Keratinocyte (primary cell): ENCODE measurements around the gene PLXNA2. TPM values are rescaled to one million over a fixed set of nuclear protein-coding genes. Genes with fewer than 3 reads are reported as not detected.

Experiments
- DNase-seq: peaks from one replicate; pipeline ENCODE4 v3.0.0-alpha.2; 2011; ENCODE audit warnings: low read depth, missing footprints, low spot score
- FAIRE-seq: peaks from 2 replicates; lab custom pipeline; 2011; peaks lifted over from hg19 to GRCh38; lab: Jason Lieb, UNC
- H2AFZ ChIP-seq: 2 replicates; pipeline ENCODE4 v1.6.0; 2012; ENCODE audit warnings: low read length, control low read depth, inconsistent platforms; ENCODE audit not compliant: control insufficient read depth
- H3K27ac ChIP-seq: 2 replicates; pipeline ENCODE4 v1.5.1; 2011; ENCODE audit warnings: low read length; ENCODE audit not compliant: control insufficient read depth, insufficient read depth
- H3K27me3 ChIP-seq: 3 replicates; pipeline ENCODE4 v1.6.0; 2011; ENCODE audit warnings: low read length; ENCODE audit not compliant: control insufficient read depth, insufficient read depth; ENCODE audit errors: extremely low read depth
- H3K36me3 ChIP-seq, 2 experiments: 2 replicates in 1 of 2; 3 replicates in 1 of 2; pipeline ENCODE4 v1.5.1; 2011; ENCODE audit warnings: low read length in 2 of 2, mild to moderate bottlenecking in 1 of 2; ENCODE audit not compliant: control insufficient read depth in 2 of 2, insufficient read depth in 2 of 2; ENCODE audit errors: extremely low read depth in 1 of 2
- H3K4me1 ChIP-seq: 3 replicates; pipeline ENCODE4 v1.5.1; 2011; ENCODE audit warnings: low read length; ENCODE audit not compliant: control insufficient read depth, insufficient read depth; ENCODE audit errors: extremely low read depth
- H3K4me2 ChIP-seq: 3 replicates; pipeline ENCODE4 v1.6.0; 2011; ENCODE audit warnings: low read depth, low read length; ENCODE audit not compliant: control insufficient read depth, insufficient read depth; ENCODE audit errors: extremely low read depth
- H3K4me3 ChIP-seq, 3 experiments: fragments of 200-600 bp in 1 of 3; sonication (generic) in 1 of 3; 2 replicates in 2 of 3; 3 replicates in 1 of 3; pipeline ENCODE4 v1.5.1; 2011 to 2016; ENCODE audit warnings: low read length in 3 of 3, mild to moderate bottlenecking in 3 of 3, control low read depth in 2 of 3, inconsistent platforms in 1 of 3, low read depth in 1 of 3, mixed read lengths in 1 of 3, mixed run types in 1 of 3, moderate library complexity in 1 of 3; ENCODE audit not compliant: control insufficient read depth in 2 of 3, insufficient read depth in 2 of 3; ENCODE audit errors: extremely low read depth in 1 of 3
- H3K79me2 ChIP-seq: 2 replicates; pipeline ENCODE4 v1.6.0; 2012; ENCODE audit warnings: low read length; ENCODE audit not compliant: control insufficient read depth, insufficient read depth
- H3K9ac ChIP-seq: 3 replicates; pipeline ENCODE4 v1.6.0; 2011; ENCODE audit warnings: low read length; ENCODE audit not compliant: control insufficient read depth, insufficient read depth; ENCODE audit errors: extremely low read depth
- H3K9me1 ChIP-seq: 3 replicates; pipeline ENCODE4 v1.6.0; 2011; ENCODE audit warnings: low read length; ENCODE audit not compliant: control insufficient read depth, insufficient read depth; ENCODE audit errors: extremely low read depth
- H3K9me3 ChIP-seq: 2 replicates; pipeline ENCODE4 v1.5.1; 2012; ENCODE audit warnings: low read depth, low read length; ENCODE audit not compliant: control insufficient read depth
- H4K20me1 ChIP-seq: 3 replicates; pipeline ENCODE4 v1.6.0; 2011; ENCODE audit warnings: low read length; ENCODE audit not compliant: control insufficient read depth, insufficient read depth; ENCODE audit errors: extremely low read depth
- CTCF ChIP-seq, 3 experiments: IDR thresholded peaks in 1 of 3; conservative IDR thresholded peaks in 1 of 3; optimal IDR thresholded peaks in 1 of 3; 2 replicates in 2 of 3; 3 replicates in 1 of 3; pipeline versions ENCODE3 to v1.5.1; 2011; ENCODE audit warnings: low read length in 3 of 3, mild to moderate bottlenecking in 3 of 3, moderate library complexity in 2 of 3, control low read depth in 1 of 3, inconsistent platforms in 1 of 3; ENCODE audit not compliant: insufficient read depth in 2 of 3; ENCODE audit errors: extremely low read depth in 1 of 3
- EZH2 ChIP-seq: IDR thresholded peaks from one replicate; pipeline ENCODE4 v1.6.1; 2012; ENCODE audit warnings: inconsistent platforms, mild to moderate bottlenecking, low read length, moderate library complexity
- dilution Hi-C: fragments of 300-500 bp; cut with MboI; formaldehyde crosslinking; loops from one replicate; pipeline ENCODE4 v1.7.0; 2020; ENCODE audit warnings: low sequenced_read_pairs; ENCODE audit not compliant: extremely low pct_ligation_motif_present
- polyA plus RNA-seq, 5 experiments: library from polyadenylated mRNA; depleted of rRNA in 3 of 5; stranded (reverse) in 3 of 5; stranded (forward) in 1 of 5; unstranded in 1 of 5; fragments of >200 nt; gene quantifications; 1 replicate in 1 of 5; 2 replicates in 3 of 5; 3 replicates in 1 of 5; pipeline versions ENCODE4 v1.2.1 to v1.2.3, GENCODE V29; 2011 to 2012; ENCODE audit warnings: missing spikeins in 2 of 5, low read depth in 1 of 5, low replicate concordance in 1 of 5

The PLXNA2 gene
- polyA plus RNA-seq, 1 donor (not counting 4 experiments of a cell fraction or from before 2014, with no cell fraction given) = 6.7 TPM

GRCh38 chr1:208216806-208217205, 27.4 kb downstream of the PLXNA2 start:
- Histone ChIP-seq H3K9ac (no peak overlapping the region), H3K4me1 (peaks cover 56% of the 10 kb centered on the region), H3K4me2 (no peak overlapping the region), H3K79me2 (peaks cover 36% of the 10 kb centered on the region), H3K36me3 (peaks cover 5 to 8% of the 10 kb centered on the region in 2 experiments), H3K9me3 (no peaks in the 10 kb centered on the region), H4K20me1 (no peaks in the 10 kb centered on the region), H3K9me1 (no peaks in the 10 kb centered on the region), H3K27me3 (no peaks in the 10 kb centered on the region), H3K27ac (no peak overlapping the region), H3K4me3 (no peak overlapping the region), H2AFZ (no peak overlapping the region)
- FAIRE-seq (no peak), DNase-seq (no peak)
- dilution Hi-C loops = no loop called here
- TF ChIP-seq EZH2 = no peak
- TF ChIP-seq CTCF (optimal IDR thresholded peaks at IDR 0.05 in 1 of 3, IDR thresholded peaks at IDR 0.05 in 1 of 3, conservative IDR thresholded peaks at IDR 0.05 in 1 of 3; ENCODE audit: extremely low read depth in 1 of 3, insufficient read depth in 2 of 3, low read length in 3 of 3) = peak in 1 of 3 experiments; percentile 9

GRCh38 chr1:208216062-208216461, 28.1 kb downstream of the PLXNA2 start:
- H3K79me2 ChIP-seq = peaks cover 36% of the 10 kb centered on the region
- no peaks in the 10 kb centered on the region for H3K9me3 ChIP-seq
- no peaks in the 10 kb centered on the region for H3K9me1 ChIP-seq
- FAIRE-seq = no peak
- no peak overlapping the region for H3K27ac ChIP-seq
- H4K20me1 ChIP-seq = no peaks in the 10 kb centered on the region
- no peak overlapping the region for H3K4me2 ChIP-seq
- no peaks in the 10 kb centered on the region for H3K27me3 ChIP-seq
- H3K9ac ChIP-seq = no peak overlapping the region
- dilution Hi-C loops = no loop called here
- no peak overlapping the region for H2AFZ ChIP-seq
- peaks cover 5 to 8% of the 10 kb centered on the region in 2 experiments for H3K36me3 ChIP-seq
- DNase-seq = no peak
- TF ChIP-seq CTCF (optimal IDR thresholded peaks at IDR 0.05 in 1 of 3, IDR thresholded peaks at IDR 0.05 in 1 of 3, conservative IDR thresholded peaks at IDR 0.05 in 1 of 3; ENCODE audit: extremely low read depth in 1 of 3, insufficient read depth in 2 of 3, low read length in 3 of 3) (no peak), EZH2 (no peak)
- H3K4me1 ChIP-seq = peaks cover 49% of the 10 kb centered on the region
- no peak overlapping the region for H3K4me3 ChIP-seq
